PC-3 (cell line): ENCODE measurements around the gene PCK2.

Source experiments
- EZH2 ChIP-seq: fragments of 300-600 bp; sonication (generic); IDR thresholded peaks from one replicate; pipeline ENCODE4 v1.6.1; 2017; ENCODE audit warnings: antibody characterized with exemption, mild to moderate bottlenecking, low read length; ENCODE audit not compliant: unreplicated experiment
- EZH2phosphoT487 ChIP-seq: fragments of 300-600 bp; sonication (generic); IDR thresholded peaks from 2 replicates; pipeline ENCODE4 v1.6.1; 2018; ENCODE audit warnings: mild to moderate bottlenecking, antibody characterized with exemption, low read length, borderline replicate concordance
- TF ChIP-seq, protein P1 (sequence below): fragments of 300-600 bp; sonication (generic); conservative IDR thresholded peaks from 2 replicates; pipeline ENCODE4 v1.5.1; 2017; ENCODE audit warnings: antibody characterized with exemption, low read depth, mild to moderate bottlenecking, low read length

DNA sequence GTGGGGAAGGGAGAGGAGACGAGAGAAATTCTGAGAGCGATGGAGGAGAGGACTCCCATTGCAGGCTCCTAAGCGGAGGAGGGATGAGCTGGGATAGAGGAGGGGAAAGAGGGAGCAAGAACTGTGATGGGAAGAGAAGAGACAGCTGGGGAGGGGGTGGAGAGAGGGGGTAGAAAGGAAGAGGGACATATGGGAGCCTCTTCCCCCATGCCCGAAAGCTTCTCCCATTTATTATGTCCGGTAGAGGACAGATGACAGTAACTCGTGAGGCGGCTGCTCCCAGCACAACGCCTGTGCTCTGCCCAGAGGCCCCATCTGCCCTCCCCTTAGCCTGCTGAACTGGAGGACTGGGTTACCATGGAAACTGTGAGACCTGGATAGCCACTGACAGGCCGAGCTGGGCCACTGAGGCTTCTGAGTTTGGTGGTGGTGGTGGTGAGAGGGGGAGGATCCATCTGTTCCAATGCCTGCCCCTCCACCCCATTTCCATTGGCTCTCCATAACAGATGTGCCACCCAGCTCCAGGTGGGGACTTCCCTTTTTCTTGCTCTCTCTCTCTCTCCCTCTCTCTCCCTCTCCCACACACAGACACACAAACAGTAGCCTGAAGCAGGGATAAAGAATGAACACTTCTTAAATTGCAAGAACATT, 14.5 kb upstream of the PCK2 start:
- TF ChIP-seq, protein P1, sequence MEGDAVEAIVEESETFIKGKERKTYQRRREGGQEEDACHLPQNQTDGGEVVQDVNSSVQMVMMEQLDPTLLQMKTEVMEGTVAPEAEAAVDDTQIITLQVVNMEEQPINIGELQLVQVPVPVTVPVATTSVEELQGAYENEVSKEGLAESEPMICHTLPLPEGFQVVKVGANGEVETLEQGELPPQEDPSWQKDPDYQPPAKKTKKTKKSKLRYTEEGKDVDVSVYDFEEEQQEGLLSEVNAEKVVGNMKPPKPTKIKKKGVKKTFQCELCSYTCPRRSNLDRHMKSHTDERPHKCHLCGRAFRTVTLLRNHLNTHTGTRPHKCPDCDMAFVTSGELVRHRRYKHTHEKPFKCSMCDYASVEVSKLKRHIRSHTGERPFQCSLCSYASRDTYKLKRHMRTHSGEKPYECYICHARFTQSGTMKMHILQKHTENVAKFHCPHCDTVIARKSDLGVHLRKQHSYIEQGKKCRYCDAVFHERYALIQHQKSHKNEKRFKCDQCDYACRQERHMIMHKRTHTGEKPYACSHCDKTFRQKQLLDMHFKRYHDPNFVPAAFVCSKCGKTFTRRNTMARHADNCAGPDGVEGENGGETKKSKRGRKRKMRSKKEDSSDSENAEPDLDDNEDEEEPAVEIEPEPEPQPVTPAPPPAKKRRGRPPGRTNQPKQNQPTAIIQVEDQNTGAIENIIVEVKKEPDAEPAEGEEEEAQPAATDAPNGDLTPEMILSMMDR, result no peak
- TF ChIP-seq EZH2 (no peak), EZH2phosphoT487 (no peak)
